ENCODE data around the gene HTR4.

GRCh38 chr5:148437249-148437648 lies 217.1 kb downstream of the HTR4 start:
- TF ChIP-seq CTCF (IDR thresholded peaks at IDR 0.05): no peak
- no peak for TF ChIP-seq POLR2A (IDR thresholded peaks at IDR 0.05)
- TF ChIP-seq POLR2AphosphoS5 (IDR thresholded peaks at IDR 0.05): no peak
- no peak for TF ChIP-seq EP300 (IDR thresholded peaks at IDR 0.05)

Data from sigmoid colon (tissue), 4 donors.